ENCODE data around the gene RFPL1. TPM values are rescaled to one million over a fixed set of nuclear protein-coding genes. Genes with fewer than 3 reads are reported as not detected.

Gene RFPL1
- total RNA-seq, 2 experiments from 2014 or later, result not detected

DNA sequence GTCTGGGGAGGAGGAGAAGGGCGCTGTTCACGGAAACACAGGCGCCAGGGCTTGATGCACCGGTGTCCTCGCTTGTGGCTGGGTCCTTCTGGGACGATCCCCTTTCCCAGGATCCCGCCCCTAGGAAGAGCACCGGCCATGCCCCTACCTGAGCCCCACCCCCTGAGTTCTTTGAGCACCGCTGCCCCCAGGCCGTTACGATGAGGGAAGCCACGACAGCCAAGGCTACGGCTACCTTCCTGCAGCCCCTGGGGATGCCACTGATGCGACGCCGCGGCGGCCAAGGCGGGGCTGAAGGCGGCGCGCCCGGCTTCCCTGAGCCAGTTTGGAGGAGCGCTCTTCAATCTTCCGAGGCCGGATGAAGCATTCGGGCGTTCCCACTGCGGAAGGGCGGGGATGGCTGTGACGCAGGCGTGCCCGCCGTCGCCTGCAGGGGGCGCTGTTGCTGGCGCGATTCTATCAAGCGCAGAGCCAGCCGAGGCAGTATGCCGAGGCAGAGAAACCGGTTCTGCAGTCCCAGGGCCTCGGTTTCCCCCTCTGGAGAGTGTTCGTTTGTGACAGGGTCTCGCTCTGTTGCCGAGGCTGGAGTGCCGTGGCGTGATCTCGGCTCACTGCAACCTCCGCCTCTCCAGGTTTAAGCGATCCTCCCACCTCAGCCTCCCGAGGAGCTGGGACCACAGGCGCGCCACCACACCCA, 31.9 kb downstream of the RFPL1 start:
- Mint-ChIP-seq H3K27me3 (peaks cover 17% of the 10 kb centered on the region), H3K4me3 (peak overlapping the region; percentile 67), H3K27ac (peak overlapping the region; percentile 68), H3K9me3 (no peaks in the 10 kb centered on the region), H3K4me1 (peaks cover 10% of the 10 kb centered on the region), H3K36me3 (ENCODE audit: low read depth) (no peaks in the 10 kb centered on the region)
- DNase-seq, result peak; percentile 86
- ChIA-PET CTCF (interaction anchor here (0.5 to 1.4 kb wide), 3 partner anchors 10 to 348 kb away, joined by 4 to 6 read pairs (median 5); partner anchors contain the start of gene NEFH), POLR2A (no interaction called here)

DNA sequence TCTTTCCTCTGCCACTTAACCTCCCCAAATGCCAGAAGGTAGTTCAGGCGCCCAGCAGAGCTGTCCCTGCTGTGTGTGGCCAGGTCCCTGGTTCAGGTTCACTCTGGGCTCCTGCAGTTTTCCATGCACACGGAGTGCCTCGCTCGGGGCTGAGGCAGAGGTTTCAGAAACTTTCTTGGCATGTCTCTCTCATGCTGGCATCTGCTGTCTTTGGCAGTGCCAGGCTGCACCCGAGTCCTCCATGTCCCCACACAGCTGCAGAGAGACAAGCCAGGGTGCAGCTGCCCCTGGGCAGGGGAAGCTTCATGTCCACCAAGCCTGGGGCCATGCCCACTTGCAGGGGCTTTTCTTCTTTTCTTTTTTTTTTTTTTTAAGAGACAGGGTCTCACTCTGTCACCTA, 34.6 kb downstream of the RFPL1 start:
- no peak for DNase-seq
- Mint-ChIP-seq H3K36me3 (ENCODE audit: low read depth) (no peaks in the 10 kb centered on the region), H3K27me3 (peaks cover 34% of the 10 kb centered on the region), H3K9me3 (no peaks in the 10 kb centered on the region), H3K4me1 (peaks cover 10% of the 10 kb centered on the region), H3K27ac (no peak overlapping the region), H3K4me3 (no peak overlapping the region)
- CTCF ChIA-PET, result interaction anchor here (0.5 to 0.6 kb wide), 2 partner anchors 29 to 733 kb away, joined by 3 to 4 read pairs; no protein-coding TSS in a partner anchor
- POLR2A ChIA-PET, result no interaction called here

DNA sequence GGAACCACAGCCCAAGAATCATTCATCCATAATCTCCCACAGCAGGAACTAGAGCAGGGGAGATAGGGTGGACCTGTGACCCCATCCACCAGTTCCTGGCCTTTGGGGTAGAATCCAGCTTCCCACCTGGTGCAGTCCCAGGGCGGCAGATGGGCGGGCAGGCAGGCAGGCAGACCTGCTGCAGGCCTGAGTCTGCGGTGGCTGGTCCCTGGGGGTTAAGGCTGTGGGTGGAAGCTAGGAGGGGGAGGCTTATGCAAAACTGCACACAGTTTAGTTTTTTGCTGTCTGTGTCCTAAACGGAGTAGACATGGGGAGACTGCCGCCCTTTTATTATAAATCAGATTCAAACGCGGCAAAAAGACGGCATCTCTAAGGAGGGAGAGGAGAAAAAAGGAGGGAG, 37.2 kb downstream of the RFPL1 start:
- H3K27ac Mint-ChIP-seq, result no peak overlapping the region
- H3K27me3 Mint-ChIP-seq, result peaks cover 42% of the 10 kb centered on the region
- no peak for DNase-seq
- ChIA-PET POLR2A (no interaction called here), CTCF (no interaction called here)
- no peak overlapping the region for H3K4me3 Mint-ChIP-seq
- H3K4me1 Mint-ChIP-seq, result peaks cover 8% of the 10 kb centered on the region
- no peaks in the 10 kb centered on the region for H3K9me3 Mint-ChIP-seq
- peaks cover 3% of the 10 kb centered on the region for H3K36me3 Mint-ChIP-seq (ENCODE audit: low read depth)

DNA sequence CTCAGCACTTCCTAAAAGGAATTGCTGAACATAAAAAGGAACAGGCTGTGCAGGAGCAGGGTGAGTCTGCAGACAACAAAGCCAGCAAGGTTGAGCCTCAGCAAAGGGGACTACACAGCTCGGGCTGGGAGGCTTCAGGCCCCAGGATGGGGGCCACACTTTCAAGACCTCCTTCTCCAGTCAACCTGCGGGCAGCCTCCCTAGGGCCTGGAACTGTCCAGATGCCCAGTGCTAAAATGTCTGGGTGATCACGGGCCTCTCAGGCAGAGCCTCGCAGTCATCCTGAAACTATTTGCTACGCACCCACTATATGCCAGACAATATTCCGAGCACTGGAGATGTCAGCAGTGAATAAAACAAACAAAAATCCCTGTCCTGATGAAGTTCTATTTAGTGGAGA, 37.7 kb downstream of the RFPL1 start:
- CTCF ChIA-PET, result no interaction called here
- no peak for DNase-seq
- Mint-ChIP-seq H3K27me3 (peaks cover 43% of the 10 kb centered on the region), H3K9me3 (no peaks in the 10 kb centered on the region), H3K4me1 (peaks cover 7% of the 10 kb centered on the region), H3K4me3 (no peak overlapping the region), H3K27ac (no peak overlapping the region), H3K36me3 (ENCODE audit: low read depth) (peaks cover 3% of the 10 kb centered on the region)
- POLR2A ChIA-PET, result no interaction called here

DNA sequence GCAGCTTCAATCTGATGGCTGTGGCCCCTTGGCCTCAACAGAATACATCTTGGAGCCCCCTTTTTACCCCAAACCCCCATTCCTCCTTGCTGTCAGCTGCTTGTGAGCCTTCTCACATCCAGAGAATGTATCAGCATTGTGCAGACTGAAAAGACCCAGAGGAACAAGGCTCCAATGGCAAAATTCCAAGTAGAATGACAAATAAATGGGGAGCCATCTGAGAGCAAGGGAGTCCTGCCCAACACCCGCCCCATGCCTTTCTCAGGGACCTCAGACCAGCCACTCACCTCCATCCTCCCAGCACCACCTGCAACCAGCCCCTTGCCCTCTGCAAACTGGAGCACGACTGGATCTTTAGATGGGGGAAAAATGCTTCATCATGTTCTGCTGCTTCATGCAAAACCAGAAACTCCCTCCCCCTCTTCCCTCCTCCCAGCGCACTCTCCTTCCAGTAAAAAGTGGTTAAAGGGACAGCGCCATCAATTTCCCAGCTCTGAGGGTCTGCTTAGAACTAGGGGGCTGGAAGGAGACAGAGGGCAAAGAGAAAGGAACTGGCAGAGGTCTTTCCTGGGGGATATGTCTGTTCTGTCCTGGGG, 39.4 kb downstream of the RFPL1 start:
- DNase-seq, result no peak
- Mint-ChIP-seq H3K4me3 (no peak overlapping the region), H3K27ac (no peak overlapping the region), H3K27me3 (peaks cover 52% of the 10 kb centered on the region), H3K9me3 (no peaks in the 10 kb centered on the region), H3K36me3 (ENCODE audit: low read depth) (peaks cover 6% of the 10 kb centered on the region), H3K4me1 (peaks cover 13% of the 10 kb centered on the region)
- CTCF ChIA-PET, result no interaction called here
- POLR2A ChIA-PET, result no interaction called here

DNA sequence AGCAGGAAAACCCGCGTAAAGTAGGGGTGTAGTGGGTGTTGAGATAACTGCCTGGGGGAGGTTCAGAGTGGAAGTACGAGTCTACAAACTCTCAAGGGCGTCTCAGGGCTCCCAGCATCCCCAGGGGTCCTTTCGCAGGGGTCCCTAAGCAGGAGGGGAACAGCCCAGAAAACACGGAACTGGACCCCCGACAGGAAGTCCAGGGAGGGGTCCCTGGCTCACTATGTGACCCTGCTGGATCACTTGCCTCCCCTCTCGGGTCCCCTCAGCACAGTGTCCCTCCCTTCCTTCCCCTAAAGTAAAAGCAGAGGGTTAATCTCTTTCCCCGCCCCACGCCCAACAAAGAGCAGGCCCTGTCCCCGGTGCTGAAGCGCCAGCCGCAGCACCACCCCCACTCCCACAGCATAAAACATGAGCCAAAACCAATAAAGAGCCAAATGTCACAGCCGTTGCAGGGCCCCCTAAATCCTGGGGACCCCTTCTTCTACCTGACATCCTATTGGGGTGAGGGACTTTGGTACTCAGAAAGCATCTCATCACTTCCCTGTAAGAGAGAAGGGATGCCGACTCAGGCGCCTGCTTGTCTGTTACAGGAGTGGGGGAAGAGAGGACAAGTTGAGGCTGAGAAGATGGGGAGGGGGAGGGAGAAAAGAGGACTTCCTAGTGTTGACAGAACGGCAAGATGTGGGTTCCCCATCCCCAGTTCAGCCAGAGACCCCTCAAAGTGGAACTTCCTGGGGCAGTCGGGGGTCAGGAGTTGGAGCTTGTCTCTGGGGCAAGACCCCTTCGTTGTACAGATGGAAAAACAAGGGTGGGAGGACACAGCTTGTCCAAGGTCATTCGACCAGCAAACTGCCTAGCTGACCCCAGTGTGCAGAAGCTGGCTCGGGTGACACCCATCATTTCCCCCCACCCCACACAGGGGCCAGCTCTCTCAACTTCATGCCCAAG, 40.2 kb downstream of the RFPL1 start:
- H3K9me3 Mint-ChIP-seq, result no peaks in the 10 kb centered on the region
- H3K4me1 Mint-ChIP-seq, result peaks cover 13% of the 10 kb centered on the region
- DNase-seq, result peak; percentile 59
- ChIA-PET CTCF (no interaction called here), POLR2A (interaction anchor here (0.7 kb wide), 1 partner anchor 78 kb away, joined by 4 read pairs; no protein-coding TSS in a partner anchor)
- peaks cover 52% of the 10 kb centered on the region for H3K27me3 Mint-ChIP-seq
- H3K27ac Mint-ChIP-seq, result no peak overlapping the region
- H3K36me3 Mint-ChIP-seq (ENCODE audit: low read depth), result peaks cover 6% of the 10 kb centered on the region
- no peak overlapping the region for H3K4me3 Mint-ChIP-seq

DNA sequence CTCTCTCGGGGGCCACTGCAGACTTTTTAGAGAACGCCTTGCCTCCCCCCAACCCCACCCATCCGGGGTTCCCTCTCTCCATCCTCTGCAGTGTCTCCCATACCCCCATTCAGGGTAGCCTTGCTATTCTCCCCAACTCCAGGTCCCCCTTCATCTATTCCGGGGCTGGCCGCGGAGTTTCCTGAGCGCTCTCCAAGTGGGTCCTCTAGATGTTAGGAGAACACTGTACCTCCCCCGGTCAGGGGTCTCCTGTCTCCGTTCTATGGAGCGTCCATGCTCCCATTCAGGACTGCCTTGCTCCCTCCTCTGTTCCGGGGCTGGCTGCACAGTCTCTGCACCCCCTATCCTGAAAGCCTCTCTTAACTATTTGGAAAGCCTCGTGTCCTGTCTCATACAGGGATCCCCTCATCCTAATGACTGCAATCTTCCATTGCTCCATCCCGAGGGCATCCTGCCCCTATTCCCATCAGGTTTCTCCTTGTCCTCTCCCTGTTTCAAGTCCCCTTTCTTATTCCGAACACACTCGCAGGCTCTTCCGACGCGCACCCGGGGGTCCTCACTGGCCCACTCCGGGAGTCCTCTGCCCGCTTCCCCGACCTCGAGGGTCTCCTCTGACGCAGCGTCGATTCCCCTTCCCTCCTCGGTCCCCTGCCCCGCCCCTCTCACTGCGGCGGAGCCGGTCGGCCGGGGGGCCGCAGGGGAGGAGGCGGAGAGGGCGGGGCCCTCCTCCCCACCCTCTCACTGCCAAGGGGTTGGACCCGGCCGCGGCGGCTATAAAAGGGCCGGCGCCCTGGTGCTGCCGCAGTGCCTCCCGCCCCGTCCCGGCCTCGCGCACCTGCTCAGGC, 41.3 kb downstream of the RFPL1 start, which contains the start of gene NEFH:
Gene NEFH (plus strand): TSS at position 802 of the 845 bp plus-strand sequence. CDS start 45 bp downstream, outside the sequence.
- ChIA-PET CTCF (interaction anchor here (1.8 kb wide), 1 partner anchor 9 kb away, joined by 5 read pairs; no protein-coding TSS in a partner anchor), POLR2A (interaction anchor here (0.7 kb wide), 1 partner anchor 77 kb away, joined by 4 read pairs; no protein-coding TSS in a partner anchor)
- H3K27me3 Mint-ChIP-seq, result peaks cover 51% of the 10 kb centered on the region
- H3K36me3 Mint-ChIP-seq (ENCODE audit: low read depth), result peaks cover 6% of the 10 kb centered on the region
- H3K9me3 Mint-ChIP-seq, result no peaks in the 10 kb centered on the region
- H3K4me1 Mint-ChIP-seq, result peaks cover 13% of the 10 kb centered on the region
- no peak within 1 kb of the TSS for H3K27ac Mint-ChIP-seq
- DNase-seq, result no peak
- peak within 1 kb of the TSS; percentile 35 for H3K4me3 Mint-ChIP-seq

DNA sequence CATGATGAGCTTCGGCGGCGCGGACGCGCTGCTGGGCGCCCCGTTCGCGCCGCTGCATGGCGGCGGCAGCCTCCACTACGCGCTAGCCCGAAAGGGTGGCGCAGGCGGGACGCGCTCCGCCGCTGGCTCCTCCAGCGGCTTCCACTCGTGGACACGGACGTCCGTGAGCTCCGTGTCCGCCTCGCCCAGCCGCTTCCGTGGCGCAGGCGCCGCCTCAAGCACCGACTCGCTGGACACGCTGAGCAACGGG, 41.8 kb downstream of the RFPL1 start:
- Mint-ChIP-seq H3K4me1 (peaks cover 13% of the 10 kb centered on the region), H3K36me3 (ENCODE audit: low read depth) (peaks cover 6% of the 10 kb centered on the region), H3K27ac (no peak overlapping the region), H3K4me3 (no peak overlapping the region), H3K9me3 (no peaks in the 10 kb centered on the region), H3K27me3 (peaks cover 51% of the 10 kb centered on the region)
- ChIA-PET CTCF (interaction anchor here (1.3 to 1.8 kb wide), 2 partner anchors 9 to 11 kb away, joined by 3 to 5 read pairs; no protein-coding TSS in a partner anchor), POLR2A (no interaction called here)
- no peak for DNase-seq

DNA sequence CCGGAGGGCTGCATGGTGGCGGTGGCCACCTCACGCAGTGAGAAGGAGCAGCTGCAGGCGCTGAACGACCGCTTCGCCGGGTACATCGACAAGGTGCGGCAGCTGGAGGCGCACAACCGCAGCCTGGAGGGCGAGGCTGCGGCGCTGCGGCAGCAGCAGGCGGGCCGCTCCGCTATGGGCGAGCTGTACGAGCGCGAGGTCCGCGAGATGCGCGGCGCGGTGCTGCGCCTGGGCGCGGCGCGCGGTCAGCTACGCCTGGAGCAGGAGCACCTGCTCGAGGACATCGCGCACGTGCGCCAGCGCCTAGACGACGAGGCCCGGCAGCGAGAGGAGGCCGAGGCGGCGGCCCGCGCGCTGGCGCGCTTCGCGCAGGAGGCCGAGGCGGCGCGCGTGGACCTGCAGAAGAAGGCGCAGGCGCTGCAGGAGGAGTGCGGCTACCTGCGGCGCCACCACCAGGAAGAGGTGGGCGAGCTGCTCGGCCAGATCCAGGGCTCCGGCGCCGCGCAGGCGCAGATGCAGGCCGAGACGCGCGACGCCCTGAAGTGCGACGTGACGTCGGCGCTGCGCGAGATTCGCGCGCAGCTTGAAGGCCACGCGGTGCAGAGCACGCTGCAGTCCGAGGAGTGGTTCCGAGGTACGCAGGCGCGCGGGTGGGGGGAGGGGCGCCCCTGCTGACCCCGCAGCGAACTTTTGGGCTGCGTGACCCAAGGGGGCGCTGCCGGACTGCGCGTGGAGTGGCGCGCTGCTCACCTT, 42.3 kb downstream of the RFPL1 start:
- POLR2A ChIA-PET, result no interaction called here
- no peak overlapping the region for H3K4me3 Mint-ChIP-seq

DNA sequence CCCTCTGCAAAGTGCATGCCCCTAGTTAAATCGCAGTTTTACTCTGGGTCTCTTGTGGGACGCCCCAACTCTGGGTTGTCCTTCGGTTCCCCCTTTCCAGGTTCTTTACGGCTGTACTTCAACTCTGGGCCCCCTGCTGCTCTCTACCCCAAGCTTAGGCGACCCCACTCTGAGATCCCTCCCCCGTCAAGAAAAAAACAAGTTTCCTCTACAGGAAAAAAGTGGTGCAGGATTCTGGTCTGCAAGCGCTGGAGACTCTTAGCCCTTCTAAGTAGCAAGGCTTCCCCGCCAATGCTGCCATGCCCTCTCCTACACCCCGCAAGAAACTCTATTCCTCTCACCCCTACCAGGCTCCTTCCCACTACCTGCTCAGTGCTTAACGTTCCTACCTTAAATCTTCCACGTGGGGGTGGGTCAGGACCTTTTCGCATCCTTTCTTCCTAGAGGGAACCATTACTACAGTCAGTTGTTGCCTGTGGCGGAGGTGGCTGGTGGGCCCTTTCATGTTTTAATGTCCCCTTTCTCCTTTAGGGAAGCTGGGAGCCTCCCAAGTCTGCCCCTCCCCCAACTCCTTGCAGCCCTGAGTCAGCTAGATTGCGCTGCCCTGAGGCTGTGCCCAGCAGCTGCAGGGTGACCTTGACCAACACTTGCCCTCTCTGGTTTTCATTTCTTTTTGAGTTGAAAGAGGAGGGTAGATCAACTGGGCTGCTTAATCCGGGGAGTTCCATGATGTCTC, 43.0 kb downstream of the RFPL1 start:
- H3K27ac Mint-ChIP-seq, result no peak overlapping the region

More for the DNA sequence above, 42.3 kb downstream of the RFPL1 start:
- H3K36me3 Mint-ChIP-seq (ENCODE audit: low read depth), result peaks cover 6% of the 10 kb centered on the region
- peaks cover 13% of the 10 kb centered on the region for H3K4me1 Mint-ChIP-seq
- CTCF ChIA-PET, result interaction anchor here (0.7 to 1.8 kb wide), 3 partner anchors 10 to 340 kb away, joined by 3 to 5 read pairs (median 3); no protein-coding TSS in a partner anchor
- H3K27ac Mint-ChIP-seq, result no peak overlapping the region
- peak; percentile 12 for DNase-seq
- H3K9me3 Mint-ChIP-seq, result no peaks in the 10 kb centered on the region
- peaks cover 46% of the 10 kb centered on the region for H3K27me3 Mint-ChIP-seq

DNA sequence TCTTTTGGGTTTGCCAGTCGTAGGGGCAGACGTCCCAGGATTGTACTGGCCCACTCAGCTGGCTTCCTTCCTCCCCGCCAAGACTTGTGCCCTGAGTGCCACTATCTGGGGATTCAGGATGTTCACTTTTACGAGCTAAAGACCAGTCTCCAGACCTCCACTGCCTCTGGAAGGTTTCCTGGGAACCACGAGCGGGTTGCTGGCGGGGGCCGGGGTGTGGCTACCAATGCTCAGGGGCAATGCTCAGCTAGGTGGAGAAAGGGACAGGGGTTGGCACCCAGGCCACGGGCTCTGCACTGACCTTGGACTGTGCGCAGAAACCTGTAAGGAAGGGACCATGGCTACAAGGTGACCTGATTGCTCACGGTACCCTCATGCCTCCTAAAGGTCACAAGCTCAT, 43.9 kb downstream of the RFPL1 start:
- Mint-ChIP-seq H3K27me3 (peaks cover 38% of the 10 kb centered on the region), H3K4me1 (peaks cover 13% of the 10 kb centered on the region), H3K9me3 (no peaks in the 10 kb centered on the region), H3K27ac (no peak overlapping the region), H3K36me3 (ENCODE audit: low read depth) (peaks cover 6% of the 10 kb centered on the region), H3K4me3 (no peak overlapping the region)
- POLR2A ChIA-PET, result no interaction called here
- DNase-seq, result no peak
- CTCF ChIA-PET, result interaction anchor here (1.0 to 1.7 kb wide), 2 partner anchors 10 to 14 kb away, joined by 3 to 5 read pairs; no protein-coding TSS in a partner anchor

More for the DNA sequence above, 43.0 kb downstream of the RFPL1 start:
- Mint-ChIP-seq H3K36me3 (ENCODE audit: low read depth) (peaks cover 6% of the 10 kb centered on the region), H3K9me3 (no peaks in the 10 kb centered on the region), H3K4me3 (no peak overlapping the region), H3K27me3 (peaks cover 43% of the 10 kb centered on the region), H3K4me1 (peaks cover 13% of the 10 kb centered on the region)
- ChIA-PET POLR2A (no interaction called here), CTCF (interaction anchor here (0.7 to 1.8 kb wide), 5 partner anchors 10 to 340 kb away, joined by 3 to 5 read pairs (median 3); no protein-coding TSS in a partner anchor)
- no peak for DNase-seq
